Activated CD4-positive, CD25-positive, alpha-beta regulatory T cell treated with anti-CD3 and anti-CD28 coated beads, Interleukin-2, amount 50 U/mL, for 16 hours (primary cell): ENCODE measurements around the gene ANKS6.
"Not testable (repeated sequence)": the region's sequence is repeated elsewhere in the genome, so short reads cannot be mapped to it uniquely, and the experiment has no call there.

ENCODE experiments used
- DNase-seq: peaks from one replicate; pipeline ENCODE4 v3.0.0-alpha.2; 2020; ENCODE audit warnings: low read depth, low spot score

Gene ANKS6

GRCh38 chr9:98702835-98703380, 93.4 kb downstream of the ANKS6 start:
- DNase-seq, result no peak

- DNase-seq, result no peak
These were observed 94.0 kb downstream of the ANKS6 start for GRCh38 chr9:98702340-98702739.

GRCh38 chr9:98701576-98701975, 94.8 kb downstream of the ANKS6 start:
- no peak for DNase-seq

GRCh38 chr9:98700801-98701200, 95.6 kb downstream of the ANKS6 start:
- no peak for DNase-seq

- no peak for DNase-seq
These were observed 97.5 kb downstream of the ANKS6 start for GRCh38 chr9:98698856-98699255.

GRCh38 chr9:98694943-98695342, 101.4 kb downstream of the ANKS6 start:
- DNase-seq, result no peak

- DNase-seq, result no peak
These were observed 104.0 kb downstream of the ANKS6 start for GRCh38 chr9:98692392-98692791.

- DNase-seq, result no peak
These were observed 104.5 kb downstream of the ANKS6 start for GRCh38 chr9:98691890-98692289.

GRCh38 chr9:98690686-98691085, 105.7 kb downstream of the ANKS6 start:
- no peak for DNase-seq

- no peak for DNase-seq
These were observed 107.5 kb downstream of the ANKS6 start for GRCh38 chr9:98688710-98689495.

- no peak for DNase-seq
These were observed 108.4 kb downstream of the ANKS6 start for GRCh38 chr9:98687911-98688310.

GRCh38 chr9:98686961-98687855, 109.1 kb downstream of the ANKS6 start:
- DNase-seq, result no peak

- DNase-seq, result not testable (repeated sequence)
These were observed 111.5 kb downstream of the ANKS6 start for GRCh38 chr9:98684816-98685215.
